Posterior cingulate gyrus (tissue), 11 donors: ENCODE results near the gene KLHL26.

Experiments
- DNase-seq, 10 donors: peaks; one replicate each; pipeline versions ENCODE4 v3.0.0 to v3.0.0-alpha.2; 2020 to 2021; ENCODE audit warnings: mixed read lengths in 3 of 10
- intact Hi-C: fragments of 100-400 bp; cut with DNase I; formaldehyde crosslinking; loops from one replicate; pipeline ENCODE4 v1.15.1; 2023

The KLHL26 gene

DNA sequence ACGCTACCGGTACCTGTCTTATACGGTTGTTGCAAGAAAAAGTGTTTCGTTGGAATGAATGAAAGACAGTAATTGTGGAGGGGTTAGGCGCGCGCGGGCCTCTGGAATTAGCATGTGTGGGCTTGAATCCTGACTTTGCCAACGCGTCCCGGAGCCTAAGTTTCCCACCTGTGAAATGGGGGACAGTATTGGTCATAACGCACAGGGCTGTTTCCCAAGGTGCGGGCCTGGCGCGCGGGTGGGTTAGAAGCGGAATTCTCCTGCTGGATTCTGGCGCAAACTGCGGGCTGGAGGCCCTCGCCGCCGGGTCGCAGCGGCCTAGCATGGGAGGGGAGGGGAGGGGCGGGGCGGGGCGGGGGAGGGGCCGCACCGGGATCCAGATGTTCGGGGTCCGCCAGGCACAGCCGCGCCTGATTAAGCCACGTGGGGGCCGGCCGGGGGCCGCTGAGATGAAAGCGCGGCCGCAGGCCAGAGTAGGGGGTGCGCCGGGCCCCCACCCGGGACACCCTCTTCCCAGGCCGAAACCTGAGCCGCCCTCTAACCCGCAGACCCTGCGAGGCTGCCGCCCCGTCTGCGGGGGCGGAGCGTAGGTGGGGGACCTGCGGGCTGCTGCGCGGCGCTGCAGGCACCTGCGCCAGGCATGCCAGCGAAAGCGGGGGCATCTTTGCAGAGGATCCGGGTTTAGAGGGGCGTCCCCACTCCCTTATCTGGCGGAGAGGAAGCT is 25.3 kb upstream of the KLHL26 start:
- intact Hi-C loops, result no loop called here
- peak in 1 of 10 donors; percentile 68 for DNase-seq

GRCh38 chr19:18612051-18612771 is 24.6 kb upstream of the KLHL26 start:
- intact Hi-C loops, result no loop called here
- DNase-seq, result peak in 1 of 10 donors; percentile 77

DNA sequence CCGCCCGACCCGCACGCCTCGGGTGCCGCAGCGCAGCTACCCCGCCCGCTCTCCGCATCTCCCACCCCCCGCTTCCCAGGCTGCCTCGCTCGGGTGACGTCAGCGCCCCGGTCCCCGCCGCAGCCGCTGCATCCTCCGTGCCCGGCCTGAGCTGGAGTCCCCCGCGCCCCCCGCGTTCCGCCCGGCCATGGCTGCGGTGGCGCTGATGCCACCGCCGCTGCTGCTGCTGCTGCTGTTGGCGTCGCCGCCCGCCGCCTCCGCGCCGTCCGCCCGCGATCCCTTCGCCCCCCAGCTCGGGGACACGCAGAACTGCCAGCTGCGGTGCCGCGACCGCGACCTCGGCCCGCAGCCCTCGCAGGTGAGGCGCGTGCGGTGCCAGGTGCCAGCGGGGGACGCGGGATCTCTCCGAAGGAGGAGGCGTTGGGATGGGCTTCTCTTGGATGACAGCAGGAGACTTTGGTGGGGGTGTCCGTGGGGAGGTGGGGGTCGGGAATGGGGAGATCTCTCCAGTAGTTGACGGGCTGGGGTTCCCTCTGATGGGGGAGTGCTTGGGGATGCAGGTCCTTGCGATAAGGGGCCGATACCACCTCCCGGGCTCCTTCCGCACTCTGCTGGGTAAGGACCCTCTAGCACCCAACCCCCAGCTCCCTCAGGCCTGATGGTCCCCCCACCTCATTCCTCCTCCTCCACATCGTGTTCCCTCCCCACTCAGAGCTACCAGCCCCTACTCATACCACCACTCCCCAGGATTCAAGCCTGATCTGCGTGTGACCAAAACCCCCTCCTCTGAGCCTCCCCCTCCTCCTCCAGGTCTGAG is 23.8 kb upstream of the KLHL26 start, which contains the start of gene TMEM59L:
Gene TMEM59L (plus strand): TSS at position 99 of the 817 bp plus-strand sequence. CDS start 89 bp downstream, at position 188.
- intact Hi-C loops, result no loop called here
- DNase-seq, result peak; percentile 65 to 96 (median 80)

- DNase-seq, result peak in 2 of 10 donors; percentile 90 to 91
- intact Hi-C loops, result no loop called here
Observed at GRCh38 chr19:18613589-18614234, 23.1 kb upstream of the KLHL26 start.

DNA sequence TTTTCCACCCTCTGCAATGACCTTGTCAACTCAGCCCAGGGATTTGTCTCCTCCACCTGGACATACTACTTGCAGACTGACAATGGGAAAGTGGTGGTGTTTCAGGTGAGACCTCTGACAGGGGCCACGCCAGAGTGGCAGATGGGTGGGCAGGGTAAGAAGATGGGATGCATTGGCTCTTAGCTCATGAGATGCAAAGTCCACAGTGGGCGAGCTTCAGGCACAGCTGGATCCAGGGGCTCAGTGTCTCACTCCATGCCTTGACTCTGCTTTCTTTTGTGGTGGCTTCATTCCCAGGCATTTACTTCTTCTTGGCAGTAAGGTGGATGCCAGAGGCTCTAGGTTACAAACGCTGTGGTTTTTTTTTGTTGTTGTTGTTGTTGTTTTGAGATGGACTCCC is 20.8 kb upstream of the KLHL26 start:
- intact Hi-C loops, result no loop called here
- no peak for DNase-seq

DNA sequence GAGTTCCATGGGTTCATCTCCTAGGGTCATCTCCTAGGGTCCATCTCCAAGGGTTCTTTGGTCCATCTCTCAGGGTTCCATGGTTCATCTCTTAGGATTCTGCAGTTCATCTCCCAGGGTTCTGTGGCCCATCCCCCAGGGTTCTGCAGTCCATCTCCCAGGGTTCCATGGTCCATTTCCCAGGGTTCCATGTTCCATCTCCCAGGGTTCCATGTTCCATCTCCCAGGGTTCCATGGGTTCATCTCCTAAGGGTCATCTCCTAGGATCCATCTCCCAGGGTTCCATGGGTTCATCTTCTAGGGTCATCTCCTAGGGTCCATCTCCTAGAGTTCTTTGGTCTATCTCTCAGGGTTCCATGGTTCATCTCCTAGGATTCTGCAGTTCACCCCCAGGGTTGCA is 19.3 kb upstream of the KLHL26 start:
- intact Hi-C loops, result no loop called here
- no peak for DNase-seq

DNA sequence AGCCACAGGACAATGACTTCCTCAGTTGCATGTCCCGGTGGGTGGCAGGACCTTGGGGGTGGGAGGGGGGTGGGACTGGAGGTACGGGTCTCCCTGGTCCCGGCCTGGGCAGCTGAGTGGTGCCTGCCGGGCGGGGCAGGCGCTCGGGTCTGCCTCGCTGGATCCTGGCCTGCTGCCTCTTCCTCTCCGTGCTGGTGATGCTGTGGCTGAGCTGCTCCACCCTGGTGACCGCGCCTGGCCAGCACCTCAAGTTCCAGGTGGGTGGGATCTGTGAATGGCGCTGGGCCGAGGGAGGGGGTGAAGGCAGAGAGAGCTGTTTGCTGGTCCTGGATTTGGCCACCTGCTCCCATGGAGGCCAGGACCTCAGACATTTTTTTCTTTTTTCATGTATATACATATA is 18.6 kb upstream of the KLHL26 start:
- intact Hi-C loops, result no loop called here
- DNase-seq, result peak in 1 of 10 donors; percentile 69

DNA sequence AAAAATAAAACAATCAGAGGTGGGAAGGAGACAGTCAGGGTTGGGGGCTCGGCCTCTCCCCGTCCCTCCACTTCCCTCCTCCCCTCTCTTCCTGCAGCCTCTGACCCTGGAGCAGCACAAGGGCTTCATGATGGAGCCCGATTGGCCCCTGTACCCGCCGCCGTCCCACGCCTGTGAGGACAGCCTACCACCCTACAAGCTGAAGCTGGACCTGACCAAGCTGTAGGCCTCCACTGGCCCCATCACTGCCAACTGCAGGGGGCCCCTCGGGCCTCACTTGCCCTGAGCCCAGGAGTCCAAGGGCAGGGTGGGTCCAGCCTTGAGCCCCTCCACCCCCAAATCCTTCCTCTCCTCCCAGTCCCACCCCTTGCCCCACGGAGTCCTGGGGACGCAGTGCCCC is 16.5 kb upstream of the KLHL26 start:
- no peak for DNase-seq
- intact Hi-C loops, result no loop called here

- intact Hi-C loops, result no loop called here
- no peak for DNase-seq
Observed at GRCh38 chr19:18620902-18621301, 15.9 kb upstream of the KLHL26 start.

DNA sequence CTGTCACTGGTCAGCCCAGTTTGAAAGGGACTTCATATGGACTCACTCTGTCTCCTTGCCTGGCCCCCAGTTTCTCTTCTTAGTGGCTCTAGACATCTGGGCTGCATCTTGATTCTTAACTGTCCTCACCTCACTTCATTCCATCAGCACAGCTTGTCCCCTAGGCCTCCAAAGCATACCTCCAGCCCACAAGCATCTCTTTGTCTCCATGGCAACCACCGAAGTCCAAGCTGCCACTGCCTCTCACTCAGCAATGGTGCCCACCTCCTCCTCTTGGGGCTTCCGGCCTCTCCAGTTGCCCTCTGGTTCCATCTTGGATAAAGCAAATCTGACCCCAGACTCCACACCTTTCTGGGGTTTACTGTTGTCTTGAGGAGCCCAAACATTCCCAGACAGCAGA is 9.9 kb upstream of the KLHL26 start:
- intact Hi-C loops, result no loop called here
- peak in 1 of 10 donors; percentile 55 for DNase-seq

GRCh38 chr19:18629166-18630088 is 7.4 kb upstream of the KLHL26 start:
- intact Hi-C loops, result no loop called here
- DNase-seq, result peak in 4 of 10 donors; percentile 56 to 91 (median 74)

- peak in 1 of 10 donors; percentile 31 for DNase-seq
- intact Hi-C loops, result no loop called here
Observed at GRCh38 chr19:18633321-18633720, 3.5 kb upstream of the KLHL26 start.

DNA sequence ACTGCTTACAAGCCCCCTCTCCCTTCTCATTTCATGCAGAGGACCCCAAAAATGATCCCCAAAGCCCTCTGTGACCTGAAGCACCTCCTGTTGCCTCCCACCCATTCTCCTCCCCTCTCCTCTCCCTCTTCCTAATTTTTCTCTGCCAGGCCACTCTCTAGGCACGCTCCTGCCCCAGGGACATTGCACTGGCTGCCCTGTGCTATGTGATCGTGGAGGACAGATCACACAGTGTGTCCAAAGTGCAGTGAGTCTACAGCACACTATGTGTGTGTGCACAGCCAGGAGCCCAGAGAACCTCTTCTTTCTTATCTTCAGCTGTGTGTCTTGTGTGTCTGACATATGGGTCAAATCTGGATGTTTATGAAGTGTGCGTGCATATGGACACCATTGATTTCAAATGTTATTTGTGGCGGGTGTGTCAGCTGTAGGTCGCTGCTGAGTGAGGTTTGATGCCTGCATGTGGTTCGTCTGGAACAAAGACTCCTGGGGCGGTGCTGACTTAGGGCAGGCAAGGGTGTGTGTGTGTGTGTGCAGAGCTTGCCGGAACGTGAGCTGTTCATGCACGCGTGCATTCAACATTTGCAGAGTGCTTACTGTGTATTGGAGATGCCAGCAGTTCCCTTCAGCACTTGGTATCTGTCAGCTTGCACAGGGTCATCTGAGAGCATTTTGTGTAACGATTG is 2.1 kb upstream of the KLHL26 start:
- DNase-seq, result peak in 1 of 10 donors; percentile 30
- intact Hi-C loops, result no loop called here

- no peak for DNase-seq
- intact Hi-C loops, result no loop called here
Observed at GRCh38 chr19:18635831-18636182, 1.0 kb upstream of the KLHL26 start.

GRCh38 chr19:18636183-18636968 is 452 bp upstream of the KLHL26 start:
- peak; percentile 96 to 100 (median 98) for DNase-seq
- intact Hi-C loops, result no loop called here

DNA sequence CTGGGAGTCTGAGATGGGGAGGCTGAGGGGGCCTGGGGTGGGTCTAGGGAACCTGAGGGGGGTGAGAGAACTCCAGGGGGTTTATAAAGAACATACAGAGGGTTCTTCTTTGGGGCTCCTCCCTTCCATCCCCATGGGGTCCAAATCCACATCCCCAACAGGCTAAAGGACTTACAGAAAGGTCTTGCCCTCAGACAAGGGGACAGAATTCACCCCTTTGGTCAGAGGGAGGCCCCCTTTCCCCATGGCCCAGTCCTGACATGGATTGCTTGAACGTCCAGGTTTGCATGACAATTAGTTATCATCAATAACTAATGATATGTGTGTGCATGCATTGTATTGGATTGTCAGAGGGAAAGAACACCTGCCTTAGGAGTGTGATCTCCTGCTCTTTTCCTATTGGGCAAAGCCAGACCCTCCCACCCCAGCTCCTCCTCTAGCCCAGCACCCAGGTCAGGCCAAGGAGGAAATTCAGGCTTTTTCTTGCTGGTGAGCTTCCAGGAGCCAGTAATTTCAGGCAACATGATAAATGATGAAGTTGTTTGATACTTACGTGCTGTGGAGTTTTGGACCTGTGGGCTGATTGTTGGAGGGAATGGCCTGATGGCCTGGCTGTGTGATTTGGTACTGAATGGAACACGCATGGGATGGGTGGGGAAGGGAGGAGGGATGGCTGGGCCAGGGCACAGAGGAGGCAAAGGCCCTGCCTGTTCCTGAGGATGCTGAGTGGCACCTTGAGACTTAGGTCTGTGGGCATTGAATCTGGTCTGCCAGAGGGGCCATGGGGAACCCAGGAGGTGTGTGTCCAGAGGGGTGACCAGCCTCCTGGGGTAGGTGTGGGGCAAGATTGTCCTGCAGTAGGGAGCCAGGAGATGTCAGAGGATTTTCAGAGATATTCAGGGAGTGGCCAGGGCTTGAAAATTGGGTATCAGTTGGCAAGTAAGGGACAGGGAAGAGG is 1.1 kb downstream of the KLHL26 start:
- no peak for DNase-seq
- intact Hi-C loops, result no loop called here

GRCh38 chr19:18639706-18640243 is 2.9 kb downstream of the KLHL26 start:
- DNase-seq, result no peak
- intact Hi-C loops, result no loop called here
